Muscle of leg (tissue), 16 donors: ENCODE measurements around the gene OR4K14. TPM values are rescaled to one million over a fixed set of nuclear protein-coding genes. Genes with fewer than 3 reads are reported as not detected.

Source experiments
- DNase-seq: peaks from one replicate; pipeline ENCODE4 v3.0.0; 2013
- H3K27ac ChIP-seq: one replicate; pipeline ENCODE4 v1.5.1; 2013; ENCODE audit warnings: mild to moderate bottlenecking, low read length, control low read depth
- H3K27me3 ChIP-seq: one replicate; pipeline ENCODE4 v1.6.1; 2013; ENCODE audit warnings: low read length; ENCODE audit not compliant: control insufficient read depth, insufficient read depth
- H3K36me3 ChIP-seq: one replicate; pipeline ENCODE4 v1.6.1; 2013; ENCODE audit warnings: low read length; ENCODE audit not compliant: control insufficient read depth, insufficient read depth
- H3K4me1 ChIP-seq: one replicate; pipeline ENCODE4 v1.6.1; 2013; ENCODE audit warnings: low read length; ENCODE audit not compliant: control insufficient read depth, insufficient read depth
- H3K4me3 ChIP-seq: one replicate; pipeline ENCODE4 v1.5.1; 2013; ENCODE audit warnings: low read length, control low read depth
- H3K9me3 ChIP-seq: replicated peaks from 2 replicates; pipeline ENCODE4 v1.6.1; 2013; ENCODE audit warnings: low read depth, low read length; ENCODE audit not compliant: control insufficient read depth
- WGBS: methylation state at CpG from one replicate; pipeline ENCODE4 v1.1.5; 2013; ENCODE audit warnings: missing lambda C conversion rate; ENCODE audit not compliant: insufficient coverage; 5-methylcytosine and 5-hydroxymethylcytosine counted together
- long read RNA-seq, 11 donors: transcript quantifications; one replicate each; lab custom pipeline, GENCODE V29; 2026
- polyA plus RNA-seq, 8 donors: library from polyadenylated mRNA; unstranded; fragments of 120-200 nt; gene quantifications; one replicate each; pipeline versions ENCODE4 v1.2.1 to v1.2.3, GENCODE V29; 2013; ENCODE audit warnings: inconsistent platforms in 1 of 8, low replicate concordance in 1 of 8; ENCODE audit not compliant: insufficient read length in 8 of 8, insufficient read depth in 1 of 8
- total RNA-seq: library from RNA; stranded (reverse); fragments of 120-200 nt; gene quantifications from one replicate; pipeline ENCODE4 v1.2.4, GENCODE V29; 2013

Gene OR4K14
- not detected for total RNA-seq
- polyA plus RNA-seq, result not detected
- long read RNA-seq, donor 1, result 0 reads
- long read RNA-seq, donor 2, result 0 reads
- long read RNA-seq, donor 3, result 0 reads
- long read RNA-seq, donor 4, result 0 reads
- long read RNA-seq, donor 5, result 0 reads
- long read RNA-seq, donor 6, result 0 reads
- long read RNA-seq, donor 7, result 0 reads
- long read RNA-seq, donor 8, result 0 reads
- long read RNA-seq, donor 9, result 0 reads
- long read RNA-seq, donor 10, result 0 reads
- long read RNA-seq, donor 11, result 0 reads

- DNase-seq, result no peak
- Histone ChIP-seq H3K4me1 (no peaks in the 10 kb centered on the region), H3K36me3 (no peaks in the 10 kb centered on the region), H3K27me3 (no peaks in the 10 kb centered on the region), H3K27ac (no peak within 1 kb of the TSS), H3K9me3 (peaks cover 23% of the 10 kb centered on the region), H3K4me3 (no peak within 1 kb of the TSS)
- no CpG with 5 or more reads among the region's 2 CpGs for WGBS
Observed at GRCh38 chr14:20019257-20019865, at the start of gene OR4K14. OR4K14 (minus strand) TSS chr14:20019307; CDS start chr14:20015193, 4,114 bp downstream.

GRCh38 chr14:20059745-20060144 lies 40.6 kb upstream of the OR4K14 start, which contains the start of gene OR4L1:
OR4L1 (plus strand) TSS chr14:20060045; CDS start chr14:20060045, 0 bp downstream.
- Histone ChIP-seq H3K36me3 (no peaks in the 10 kb centered on the region), H3K4me3 (no peak within 1 kb of the TSS), H3K4me1 (no peaks in the 10 kb centered on the region), H3K9me3 (peaks cover 27% of the 10 kb centered on the region), H3K27me3 (no peaks in the 10 kb centered on the region), H3K27ac (no peak within 1 kb of the TSS)
- no peak for DNase-seq
- WGBS, result 80% methylated on average over 1 of the region's 2 CpGs

GRCh38 chr14:20048202-20048601 lies 29.1 kb upstream of the OR4K14 start:
- H3K9me3 ChIP-seq, result peaks cover 28% of the 10 kb centered on the region
- H3K27ac ChIP-seq, result no peak overlapping the region
- DNase-seq, result no peak
- WGBS, result 86% methylated on average over 1 of the region's 1 CpG
- H3K36me3 ChIP-seq, result no peaks in the 10 kb centered on the region
- no peaks in the 10 kb centered on the region for H3K27me3 ChIP-seq
- H3K4me3 ChIP-seq, result no peak overlapping the region
- no peaks in the 10 kb centered on the region for H3K4me1 ChIP-seq

GRCh38 chr14:20044243-20044642 lies 25.1 kb upstream of the OR4K14 start:
- no CpG with 5 or more reads among the region's 5 CpGs for WGBS
- H3K9me3 ChIP-seq, result peaks cover 33% of the 10 kb centered on the region

GRCh38 chr14:20035938-20036337 lies 16.8 kb upstream of the OR4K14 start, which contains the start of gene OR4K13:
OR4K13 (minus strand) TSS chr14:20036038; CDS start chr14:20034758, 1,280 bp downstream.
- DNase-seq, result no peak
- Histone ChIP-seq H3K36me3 (no peaks in the 10 kb centered on the region), H3K27ac (no peak within 1 kb of the TSS), H3K4me1 (no peaks in the 10 kb centered on the region), H3K9me3 (peaks cover 12% of the 10 kb centered on the region), H3K27me3 (no peaks in the 10 kb centered on the region), H3K4me3 (no peak within 1 kb of the TSS)
- WGBS, result no CpG with 5 or more reads among the region's 4 CpGs

More at GRCh38 chr14:20044243-20044642, 25.1 kb upstream of the OR4K14 start:
- no peak overlapping the region for H3K4me3 ChIP-seq
- no peaks in the 10 kb centered on the region for H3K36me3 ChIP-seq
- H3K4me1 ChIP-seq, result no peaks in the 10 kb centered on the region
- DNase-seq, result no peak
- no peak overlapping the region for H3K27ac ChIP-seq
- no peaks in the 10 kb centered on the region for H3K27me3 ChIP-seq

GRCh38 chr14:20035449-20035848 lies 16.3 kb upstream of the OR4K14 start:
- no peaks in the 10 kb centered on the region for H3K27me3 ChIP-seq
- H3K4me3 ChIP-seq, result no peak overlapping the region
- H3K9me3 ChIP-seq, result peaks cover 15% of the 10 kb centered on the region
- no peaks in the 10 kb centered on the region for H3K36me3 ChIP-seq
- no peak for DNase-seq
- no peak overlapping the region for H3K27ac ChIP-seq
- H3K4me1 ChIP-seq, result no peaks in the 10 kb centered on the region
- no CpG with 5 or more reads among the region's 3 CpGs for WGBS

- no peaks in the 10 kb centered on the region for H3K36me3 ChIP-seq
- no peaks in the 10 kb centered on the region for H3K27me3 ChIP-seq
- WGBS, result no CpG with 5 or more reads among the region's 6 CpGs
- peaks cover 25% of the 10 kb centered on the region for H3K9me3 ChIP-seq
- no peak for DNase-seq
- H3K27ac ChIP-seq, result no peak overlapping the region
- no peaks in the 10 kb centered on the region for H3K4me1 ChIP-seq
- no peak overlapping the region for H3K4me3 ChIP-seq
Observed at GRCh38 chr14:20031058-20031457, 12.0 kb upstream of the OR4K14 start.

GRCh38 chr14:20008156-20008555 lies 11.0 kb downstream of the OR4K14 start:
- Histone ChIP-seq H3K4me1 (no peaks in the 10 kb centered on the region), H3K4me3 (no peak overlapping the region), H3K9me3 (peaks cover 20% of the 10 kb centered on the region), H3K27ac (no peak overlapping the region), H3K27me3 (no peaks in the 10 kb centered on the region), H3K36me3 (no peaks in the 10 kb centered on the region)
- DNase-seq, result no peak

GRCh38 chr14:20002319-20002718 lies 16.8 kb downstream of the OR4K14 start:
- Histone ChIP-seq H3K9me3 (peaks cover 18% of the 10 kb centered on the region), H3K4me3 (no peak overlapping the region), H3K36me3 (no peaks in the 10 kb centered on the region), H3K4me1 (no peaks in the 10 kb centered on the region), H3K27me3 (no peaks in the 10 kb centered on the region), H3K27ac (no peak overlapping the region)
- no CpG with 5 or more reads among the region's 7 CpGs for WGBS
- no peak for DNase-seq

GRCh38 chr14:20001863-20002262 lies 17.2 kb downstream of the OR4K14 start, which contains the start of gene OR4Q2:
OR4Q2 (plus strand) TSS chr14:20002163.
- Histone ChIP-seq H3K9me3 (peaks cover 14% of the 10 kb centered on the region), H3K27ac (no peak within 1 kb of the TSS), H3K4me1 (no peaks in the 10 kb centered on the region), H3K36me3 (no peaks in the 10 kb centered on the region), H3K4me3 (no peak within 1 kb of the TSS), H3K27me3 (no peaks in the 10 kb centered on the region)
- DNase-seq, result no peak
